Endothelial cell (in vitro differentiated cells): ENCODE results near the gene PRR18. TPM values are rescaled to one million over a fixed set of nuclear protein-coding genes. Genes with fewer than 3 reads are reported as not detected.
"Not testable (repeated sequence)": the region's sequence is repeated elsewhere in the genome, so short reads cannot be mapped to it uniquely, and the experiment has no call there.

Experiments used
- DNase-seq: peaks from one replicate; pipeline ENCODE4 v3.0.0; 2021; ENCODE audit warnings: low spot score
- H3K27ac Mint-ChIP-seq: one replicate; pipeline ENCODE4 v1.8.0; 2021; ENCODE audit warnings: mixed read lengths, inconsistent platforms; ENCODE audit not compliant: unreplicated experiment
- H3K27me3 Mint-ChIP-seq: one replicate; pipeline ENCODE4 v1.8.0; 2021; ENCODE audit warnings: mild to moderate bottlenecking, moderate library complexity, mixed read lengths, inconsistent platforms; ENCODE audit not compliant: unreplicated experiment
- H3K36me3 Mint-ChIP-seq: one replicate; pipeline ENCODE4 v1.8.0; 2021; ENCODE audit warnings: mild to moderate bottlenecking, low read depth, mixed read lengths, inconsistent platforms; ENCODE audit not compliant: unreplicated experiment
- H3K4me1 Mint-ChIP-seq: one replicate; pipeline ENCODE4 v1.8.0; 2021; ENCODE audit warnings: mild to moderate bottlenecking, mixed read lengths, inconsistent platforms; ENCODE audit not compliant: unreplicated experiment
- H3K4me3 Mint-ChIP-seq: one replicate; pipeline ENCODE4 v1.8.0; 2021; ENCODE audit warnings: mild to moderate bottlenecking, mixed read lengths, inconsistent platforms; ENCODE audit not compliant: unreplicated experiment
- H3K9me3 Mint-ChIP-seq: one replicate; pipeline ENCODE4 v1.8.0; 2021; ENCODE audit warnings: mixed read lengths, inconsistent platforms; ENCODE audit not compliant: unreplicated experiment
- CTCF ChIP-seq: fragments of 200-600 bp; sonication (generic); IDR thresholded peaks from one replicate; pipeline ENCODE4 v1.5.0; 2021; ENCODE audit warnings: antibody characterized with exemption; ENCODE audit not compliant: unreplicated experiment
- total RNA-seq: library from RNA; stranded (reverse); fragmentation: NEBNext Ultra II Directional; extraction: Animal tissue kit (Norgen Biotek cat#: 25700); gene quantifications from one replicate; pipeline ENCODE4 v1.2.1, GENCODE V29; 2021; ENCODE audit not compliant: unreplicated experiment

PRR18 gene
- total RNA-seq, 1 donor from 2014 or later, result 1.1 TPM

GRCh38 chr6:166352923-166353322 is 44.7 kb upstream of the PRR18 start:
- H3K4me3 Mint-ChIP-seq, result no peak overlapping the region
- no peaks in the 10 kb centered on the region for H3K27me3 Mint-ChIP-seq

GRCh38 chr6:166351715-166352285 is 43.6 kb upstream of the PRR18 start:
- H3K4me1 Mint-ChIP-seq, result no peaks in the 10 kb centered on the region
- no peak for DNase-seq
- peaks cover 2% of the 10 kb centered on the region for H3K27me3 Mint-ChIP-seq
- no peak overlapping the region for H3K27ac Mint-ChIP-seq
- no peak for TF ChIP-seq CTCF
- H3K36me3 Mint-ChIP-seq, result no peaks in the 10 kb centered on the region
- peaks cover 5% of the 10 kb centered on the region for H3K9me3 Mint-ChIP-seq
- H3K4me3 Mint-ChIP-seq, result no peak overlapping the region

More at GRCh38 chr6:166352923-166353322, 44.7 kb upstream of the PRR18 start:
- Mint-ChIP-seq H3K36me3 (no peaks in the 10 kb centered on the region), H3K9me3 (peaks cover 5% of the 10 kb centered on the region), H3K4me1 (no peaks in the 10 kb centered on the region), H3K27ac (no peak overlapping the region)
- TF ChIP-seq CTCF, result no peak
- no peak for DNase-seq

GRCh38 chr6:166348305-166348949 is 40.2 kb upstream of the PRR18 start:
- peaks cover 6% of the 10 kb centered on the region for H3K4me1 Mint-ChIP-seq
- no peak overlapping the region for H3K4me3 Mint-ChIP-seq
- no peak overlapping the region for H3K27ac Mint-ChIP-seq
- H3K9me3 Mint-ChIP-seq, result peaks cover 5% of the 10 kb centered on the region
- TF ChIP-seq CTCF, result no peak
- peaks cover 4% of the 10 kb centered on the region for H3K36me3 Mint-ChIP-seq
- peaks cover 8% of the 10 kb centered on the region for H3K27me3 Mint-ChIP-seq
- no peak for DNase-seq

- peaks cover 9% of the 10 kb centered on the region for H3K4me1 Mint-ChIP-seq
- H3K9me3 Mint-ChIP-seq, result peaks cover 5% of the 10 kb centered on the region
- peaks cover 4% of the 10 kb centered on the region for H3K36me3 Mint-ChIP-seq
- peaks cover 8% of the 10 kb centered on the region for H3K27me3 Mint-ChIP-seq
- no peak for TF ChIP-seq CTCF
- H3K4me3 Mint-ChIP-seq, result no peak overlapping the region
- DNase-seq, result no peak
- H3K27ac Mint-ChIP-seq, result no peak overlapping the region
Observed at GRCh38 chr6:166346965-166347364, 38.8 kb upstream of the PRR18 start.

- DNase-seq, result no peak
- H3K4me3 Mint-ChIP-seq, result no peak overlapping the region
- no peak overlapping the region for H3K27ac Mint-ChIP-seq
- peaks cover 8% of the 10 kb centered on the region for H3K36me3 Mint-ChIP-seq
- no peak for TF ChIP-seq CTCF
- H3K4me1 Mint-ChIP-seq, result peaks cover 14% of the 10 kb centered on the region
- H3K9me3 Mint-ChIP-seq, result peaks cover 5% of the 10 kb centered on the region
- H3K27me3 Mint-ChIP-seq, result peaks cover 11% of the 10 kb centered on the region
Observed at GRCh38 chr6:166346449-166346848, 38.3 kb upstream of the PRR18 start.

- Mint-ChIP-seq H3K27me3 (peaks cover 11% of the 10 kb centered on the region), H3K4me1 (peaks cover 16% of the 10 kb centered on the region)
- H3K4me3 Mint-ChIP-seq, H3K27ac Mint-ChIP-seq, DNase-seq, H3K36me3 Mint-ChIP-seq, H3K9me3 Mint-ChIP-seq: not testable (repeated sequence)
Observed at GRCh38 chr6:166345672-166346071, 37.5 kb upstream of the PRR18 start.

- DNase-seq, H3K4me3 Mint-ChIP-seq, H3K27ac Mint-ChIP-seq, H3K9me3 Mint-ChIP-seq, H3K36me3 Mint-ChIP-seq: not testable (repeated sequence)
- peaks cover 16% of the 10 kb centered on the region for H3K4me1 Mint-ChIP-seq
- H3K27me3 Mint-ChIP-seq, result peaks cover 11% of the 10 kb centered on the region
Observed at GRCh38 chr6:166344921-166345320, 36.7 kb upstream of the PRR18 start.
